ENCODE data around the gene PEX3. TPM values are rescaled to one million over a fixed set of nuclear protein-coding genes. Genes with fewer than 3 reads are reported as not detected.
A peak's percentile ranks its signal among the peaks of the same experiment; 100 is the strongest.
"Not testable (repeated sequence)": the region's sequence is repeated elsewhere in the genome, so short reads cannot be mapped to it uniquely, and the experiment has no call there.

PEX3 gene
- total RNA-seq, 2 experiments from 2014 or later = 10.8 to 11.9 TPM

DNA sequence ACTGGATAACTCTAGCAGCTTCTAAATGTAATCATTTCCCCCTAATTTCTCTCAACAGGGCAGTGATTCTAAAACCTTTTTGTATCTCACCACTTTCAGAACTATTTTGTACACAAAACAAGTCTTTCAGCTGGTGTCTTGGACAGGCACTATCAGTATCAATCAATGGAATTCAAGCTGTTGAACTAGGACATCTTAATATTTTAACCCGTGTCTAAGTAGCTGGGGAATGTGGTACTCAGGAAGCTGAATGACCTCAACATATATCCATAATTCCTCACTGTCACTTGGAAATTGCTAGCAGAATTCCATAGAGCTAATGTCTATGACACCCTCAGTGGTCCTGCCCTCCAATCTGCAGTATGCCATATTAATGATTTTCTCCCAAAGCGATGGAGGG lies 24.6 kb upstream of the PEX3 start:
- H3K4me1 Mint-ChIP-seq (ENCODE audit: low read depth) = peaks cover 3% of the 10 kb centered on the region
- CTCF ChIA-PET = interaction anchor here (0.8 to 3.7 kb wide), 8 partner anchors 11 to 953 kb away, joined by 3 to 17 read pairs (median 4); no protein-coding TSS in a partner anchor
- DNase-seq = no peak
- intact Hi-C loops (cut with micrococcal nuclease) = loop anchor here (2.0 kb wide), 3 partner anchors 399 to 859 kb away; no protein-coding TSS in a partner anchor
- no peaks in the 10 kb centered on the region for H3K27me3 Mint-ChIP-seq (ENCODE audit: low read depth)
- H3K9me3 Mint-ChIP-seq = no peaks in the 10 kb centered on the region
- peaks cover 24% of the 10 kb centered on the region for H3K36me3 Mint-ChIP-seq (ENCODE audit: low read depth)
- no peak overlapping the region for H3K27ac Mint-ChIP-seq
- no peak overlapping the region for H3K4me3 Mint-ChIP-seq

DNA sequence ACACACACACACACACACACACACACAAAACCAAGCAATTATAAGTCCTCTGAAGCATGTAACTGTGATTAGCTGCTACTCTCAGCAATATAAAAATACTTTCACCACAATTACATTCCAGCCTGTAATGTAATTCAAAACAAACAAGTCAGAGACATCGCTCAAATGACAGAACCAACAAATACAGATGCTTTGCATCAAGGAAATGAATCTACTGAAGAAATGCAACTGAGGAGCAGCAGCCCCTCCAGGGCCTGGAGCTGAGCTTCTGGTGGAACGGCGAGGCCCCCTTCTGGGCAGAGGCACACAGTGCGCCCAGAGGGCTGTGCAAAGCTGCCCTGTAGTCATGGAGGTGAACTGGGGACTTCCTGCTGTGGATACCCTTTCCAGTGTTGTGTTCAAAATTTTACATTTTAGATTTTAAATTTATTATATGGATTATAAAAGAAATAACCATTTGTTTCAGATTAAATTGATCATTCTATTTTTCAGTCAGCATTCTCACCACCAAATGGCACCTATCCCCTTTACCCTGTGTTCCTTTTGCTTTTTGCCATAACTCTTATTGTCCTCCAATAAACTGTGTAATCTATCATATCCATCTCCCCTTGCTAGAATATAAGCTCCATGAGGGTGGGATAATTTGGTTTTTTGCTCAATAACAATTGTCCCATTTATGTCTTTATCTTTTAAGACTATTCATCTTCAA lies 23.3 kb upstream of the PEX3 start:
- H3K27ac Mint-ChIP-seq = no peak overlapping the region

DNA sequence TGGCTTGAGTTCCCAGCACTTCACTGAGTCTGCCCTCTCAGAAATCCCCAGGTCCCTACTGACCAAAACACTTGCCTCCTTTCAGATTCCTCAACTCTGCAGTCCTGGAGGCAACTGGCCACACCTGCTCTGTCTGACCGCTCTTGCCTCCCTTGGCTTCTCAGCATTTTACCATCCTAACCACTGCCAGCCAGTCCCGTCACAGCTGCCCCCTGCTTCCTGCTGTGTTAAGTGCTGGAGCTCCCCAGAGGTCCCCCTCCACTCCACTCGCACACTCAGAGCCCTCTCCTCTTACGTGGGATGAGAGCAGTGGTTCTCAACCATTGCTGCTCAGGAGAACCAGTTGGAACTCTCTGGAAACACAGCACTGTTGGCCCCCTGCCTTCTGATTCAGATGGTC lies 20.6 kb upstream of the PEX3 start:
- Mint-ChIP-seq H3K27me3 (ENCODE audit: low read depth) (no peaks in the 10 kb centered on the region), H3K27ac (no peak overlapping the region), H3K4me1 (ENCODE audit: low read depth) (peaks cover 14% of the 10 kb centered on the region), H3K9me3 (no peaks in the 10 kb centered on the region), H3K36me3 (ENCODE audit: low read depth) (peaks cover 22% of the 10 kb centered on the region), H3K4me3 (no peak overlapping the region)
- CTCF ChIA-PET = interaction anchor here (1.2 to 1.6 kb wide), 2 partner anchors 11 to 738 kb away, joined by 3 to 4 read pairs; no protein-coding TSS in a partner anchor
- intact Hi-C loops (cut with micrococcal nuclease) = no loop called here
- no peak for DNase-seq

More for the DNA sequence above, 23.3 kb upstream of the PEX3 start:
- no peaks in the 10 kb centered on the region for H3K9me3 Mint-ChIP-seq
- intact Hi-C loops (cut with micrococcal nuclease) = loop anchor here (1.0 to 2.0 kb wide), 7 partner anchors 194 to 953 kb away; no protein-coding TSS in a partner anchor
- CTCF ChIA-PET = interaction anchor here (0.6 to 3.7 kb wide), 15 partner anchors 10 to 861 kb away, joined by 3 to 17 read pairs (median 5); no protein-coding TSS in a partner anchor
- peak; percentile 76 for DNase-seq
- H3K4me1 Mint-ChIP-seq (ENCODE audit: low read depth) = peaks cover 14% of the 10 kb centered on the region
- H3K4me3 Mint-ChIP-seq = no peak overlapping the region
- peaks cover 26% of the 10 kb centered on the region for H3K36me3 Mint-ChIP-seq (ENCODE audit: low read depth)
- no peaks in the 10 kb centered on the region for H3K27me3 Mint-ChIP-seq (ENCODE audit: low read depth)

DNA sequence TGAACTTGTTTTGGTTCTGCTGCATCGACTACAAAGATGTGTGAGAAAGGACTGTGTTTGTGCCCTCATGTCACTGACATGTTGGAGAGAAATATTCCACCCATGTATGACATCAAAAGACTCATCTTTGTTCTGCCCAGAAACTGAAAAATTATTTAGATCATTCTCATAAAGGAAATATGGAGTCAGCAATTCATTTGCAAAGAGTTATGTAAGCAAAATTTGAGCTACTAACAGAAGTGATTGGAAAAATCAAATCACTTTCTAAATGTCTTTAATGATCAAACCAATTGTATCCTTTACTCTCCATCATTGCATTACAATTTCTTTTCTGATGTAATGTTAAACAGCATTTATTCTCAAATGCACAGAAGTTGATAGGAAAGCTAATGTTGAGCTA lies 19.4 kb upstream of the PEX3 start:
- Mint-ChIP-seq H3K27ac (peak overlapping the region; percentile 13), H3K36me3 (ENCODE audit: low read depth) (peaks cover 23% of the 10 kb centered on the region), H3K9me3 (no peaks in the 10 kb centered on the region), H3K4me3 (no peak overlapping the region), H3K27me3 (ENCODE audit: low read depth) (no peaks in the 10 kb centered on the region), H3K4me1 (ENCODE audit: low read depth) (peaks cover 14% of the 10 kb centered on the region)
- CTCF ChIA-PET = interaction anchor here (1.0 kb wide), 1 partner anchor 27 kb away, joined by 3 read pairs; no protein-coding TSS in a partner anchor
- DNase-seq = no peak
- intact Hi-C loops (cut with micrococcal nuclease) = no loop called here

DNA sequence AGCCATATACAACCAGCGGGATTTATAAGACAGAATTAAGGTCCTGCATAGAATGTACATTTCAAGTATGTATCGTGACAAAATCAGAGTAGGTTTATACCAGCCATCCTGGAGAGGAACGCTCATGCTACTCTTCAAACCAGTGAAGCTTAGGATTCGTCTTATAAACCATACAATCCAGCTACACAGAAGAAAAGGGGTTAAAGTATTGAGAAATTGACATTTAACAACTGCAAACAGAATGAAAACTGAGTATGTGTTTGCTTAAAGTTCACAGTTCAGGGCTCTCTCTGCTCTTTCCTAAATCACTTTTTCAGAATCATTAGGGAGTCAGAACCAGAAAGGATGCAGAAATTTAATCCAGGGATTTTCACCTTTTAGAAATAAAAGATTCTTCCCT lies 18.0 kb upstream of the PEX3 start:
- H3K4me1 Mint-ChIP-seq (ENCODE audit: low read depth) = peaks cover 14% of the 10 kb centered on the region
- no peaks in the 10 kb centered on the region for H3K9me3 Mint-ChIP-seq
- no peak for DNase-seq
- peaks cover 20% of the 10 kb centered on the region for H3K36me3 Mint-ChIP-seq (ENCODE audit: low read depth)
- H3K27ac Mint-ChIP-seq = no peak overlapping the region
- no peaks in the 10 kb centered on the region for H3K27me3 Mint-ChIP-seq (ENCODE audit: low read depth)
- CTCF ChIA-PET = interaction anchor here (1.6 kb wide), 1 partner anchor 10 kb away, joined by 7 read pairs; no protein-coding TSS in a partner anchor
- no peak overlapping the region for H3K4me3 Mint-ChIP-seq
- intact Hi-C loops (cut with micrococcal nuclease) = no loop called here

DNA sequence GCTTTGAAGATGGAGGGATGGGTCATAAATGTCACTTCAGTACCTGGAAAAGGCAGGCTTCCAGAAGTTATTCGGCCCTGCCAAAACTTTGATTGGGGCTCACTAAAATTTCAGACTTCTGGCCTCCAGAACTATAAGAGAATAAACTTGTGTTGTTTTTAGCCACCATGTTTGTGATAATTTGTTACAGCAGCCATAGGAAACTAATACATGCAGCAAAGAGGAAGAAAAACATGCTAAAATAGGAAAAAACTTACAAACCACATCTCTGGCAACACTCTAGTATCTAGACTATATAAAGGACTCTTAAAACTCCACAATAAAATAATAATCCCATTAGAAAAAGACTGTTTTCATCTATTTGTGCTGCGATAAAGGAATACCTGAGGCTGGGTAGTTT lies 9.6 kb upstream of the PEX3 start:
- Mint-ChIP-seq H3K36me3 (ENCODE audit: low read depth) (peaks cover 48% of the 10 kb centered on the region), H3K4me3 (no peak overlapping the region), H3K9me3 (no peaks in the 10 kb centered on the region), H3K27ac (no peak overlapping the region), H3K4me1 (ENCODE audit: low read depth) (peaks cover 40% of the 10 kb centered on the region), H3K27me3 (ENCODE audit: low read depth) (no peaks in the 10 kb centered on the region)
- intact Hi-C loops (cut with micrococcal nuclease) = loop anchor here (1.0 to 5.0 kb wide), 2 partner anchors 9 to 1044 kb away; partner anchors contain the start of genes ADAT2 and PEX3
- no peak for DNase-seq
- CTCF ChIA-PET = no interaction called here

DNA sequence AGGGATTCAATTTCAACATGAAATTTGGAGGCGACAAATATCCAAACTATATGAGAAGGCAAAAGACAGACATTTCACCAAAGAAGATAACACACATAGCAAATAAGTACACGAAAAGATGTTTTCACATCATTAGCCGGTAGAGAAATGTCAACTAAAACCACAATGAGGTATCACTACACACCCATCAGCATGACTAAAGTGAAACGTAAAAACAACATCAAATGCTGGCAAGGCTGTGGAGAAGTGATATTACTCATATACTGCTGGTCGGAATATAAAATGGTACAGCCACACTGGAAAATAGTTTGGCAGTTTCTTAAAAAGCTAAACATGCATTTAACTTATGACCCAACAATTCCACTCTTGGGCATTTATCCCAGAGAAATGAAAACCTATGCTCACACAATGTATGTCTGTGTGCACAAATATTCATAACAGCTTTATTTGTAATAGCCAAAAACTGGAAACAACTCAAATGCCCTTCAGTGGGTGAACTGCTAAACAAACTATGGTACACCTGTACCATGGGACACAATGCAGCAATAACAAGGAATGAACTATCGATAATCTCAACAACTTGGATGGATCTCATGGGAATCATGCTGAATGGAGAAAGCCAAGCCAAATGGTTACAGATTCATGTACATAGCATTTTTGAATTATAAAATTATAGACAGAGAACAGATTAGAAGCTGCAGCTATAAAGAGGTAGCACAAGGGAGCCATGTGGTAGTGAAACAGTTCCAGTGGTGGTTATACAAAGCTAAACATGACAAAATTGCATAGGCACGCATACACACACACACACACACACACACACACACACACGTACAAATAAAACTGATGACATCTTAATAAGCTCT lies 8.7 kb upstream of the PEX3 start:
- H3K4me3 Mint-ChIP-seq = no peak overlapping the region
- peak; percentile 38 for DNase-seq
- peaks cover 46% of the 10 kb centered on the region for H3K4me1 Mint-ChIP-seq (ENCODE audit: low read depth)
- H3K27ac Mint-ChIP-seq = no peak overlapping the region
- intact Hi-C loops (cut with micrococcal nuclease) = loop anchor here (1.0 to 5.0 kb wide), 2 partner anchors 8 to 1045 kb away; partner anchors contain the start of genes ADAT2 and PEX3
- CTCF ChIA-PET = interaction anchor here (0.6 to 1.6 kb wide), 5 partner anchors 9 to 748 kb away, joined by 3 to 7 read pairs (median 3); no protein-coding TSS in a partner anchor
- H3K9me3 Mint-ChIP-seq = no peaks in the 10 kb centered on the region
- H3K27me3 Mint-ChIP-seq (ENCODE audit: low read depth) = no peaks in the 10 kb centered on the region
- H3K36me3 Mint-ChIP-seq (ENCODE audit: low read depth) = peaks cover 45% of the 10 kb centered on the region

DNA sequence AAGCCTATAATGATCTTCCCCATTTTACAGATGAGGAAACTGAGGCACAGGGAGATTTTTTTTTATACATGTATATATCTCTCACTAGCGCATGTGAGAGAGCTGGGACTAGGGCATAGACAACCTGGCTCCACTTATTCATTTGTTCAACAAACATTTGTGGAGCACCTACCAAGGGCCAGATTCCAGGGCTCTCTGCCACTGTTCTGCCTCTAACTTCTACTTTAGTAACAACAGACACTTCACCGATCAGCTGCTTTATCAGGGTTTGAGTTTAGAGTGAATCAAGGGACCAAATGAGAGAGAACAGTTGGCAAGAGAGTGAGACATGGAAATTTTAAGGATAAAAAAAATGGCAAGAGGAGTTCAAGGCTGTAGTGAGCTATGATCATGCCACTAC lies 7.5 kb upstream of the PEX3 start:
- Mint-ChIP-seq H3K4me1 (ENCODE audit: low read depth) (peaks cover 55% of the 10 kb centered on the region), H3K27me3 (ENCODE audit: low read depth) (no peaks in the 10 kb centered on the region), H3K4me3 (no peak overlapping the region), H3K9me3 (no peaks in the 10 kb centered on the region), H3K36me3 (ENCODE audit: low read depth) (peaks cover 44% of the 10 kb centered on the region), H3K27ac (no peak overlapping the region)
- intact Hi-C loops (cut with micrococcal nuclease) = loop anchor here (5.0 kb wide), 1 partner anchor 1046 kb away; no protein-coding TSS in a partner anchor
- no peak for DNase-seq
- CTCF ChIA-PET = interaction anchor here (0.6 to 1.6 kb wide), 4 partner anchors 10 to 1296 kb away, joined by 3 to 7 read pairs (median 4); partner anchors contain the start of genes NMBR and VTA1

DNA sequence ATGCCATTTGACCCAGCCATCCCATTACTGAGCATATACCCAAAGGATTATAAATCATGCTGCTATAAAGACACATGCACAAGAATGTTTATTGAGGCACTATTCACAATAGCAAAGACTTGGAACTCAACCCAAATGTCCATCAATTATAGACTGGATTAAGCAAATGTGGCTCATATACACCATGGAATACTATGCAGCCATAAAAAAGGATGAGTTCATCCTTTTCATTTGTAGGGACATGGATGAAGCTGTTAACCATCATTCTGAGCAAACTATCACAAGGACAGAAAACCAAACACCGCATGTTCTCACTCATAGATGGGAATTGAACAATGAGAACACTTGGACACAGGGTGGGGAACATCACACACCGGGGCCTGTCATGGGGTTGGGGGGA lies 2.7 kb upstream of the PEX3 start:
- Mint-ChIP-seq H3K36me3 (ENCODE audit: low read depth) (peaks cover 19% of the 10 kb centered on the region), H3K4me1 (ENCODE audit: low read depth) (peaks cover 37% of the 10 kb centered on the region)
- H3K27me3 Mint-ChIP-seq (ENCODE audit: low read depth); DNase-seq; H3K27ac Mint-ChIP-seq; H3K4me3 Mint-ChIP-seq; H3K9me3 Mint-ChIP-seq; CTCF ChIA-PET; intact Hi-C loops (cut with micrococcal nuclease): not testable (repeated sequence)

DNA sequence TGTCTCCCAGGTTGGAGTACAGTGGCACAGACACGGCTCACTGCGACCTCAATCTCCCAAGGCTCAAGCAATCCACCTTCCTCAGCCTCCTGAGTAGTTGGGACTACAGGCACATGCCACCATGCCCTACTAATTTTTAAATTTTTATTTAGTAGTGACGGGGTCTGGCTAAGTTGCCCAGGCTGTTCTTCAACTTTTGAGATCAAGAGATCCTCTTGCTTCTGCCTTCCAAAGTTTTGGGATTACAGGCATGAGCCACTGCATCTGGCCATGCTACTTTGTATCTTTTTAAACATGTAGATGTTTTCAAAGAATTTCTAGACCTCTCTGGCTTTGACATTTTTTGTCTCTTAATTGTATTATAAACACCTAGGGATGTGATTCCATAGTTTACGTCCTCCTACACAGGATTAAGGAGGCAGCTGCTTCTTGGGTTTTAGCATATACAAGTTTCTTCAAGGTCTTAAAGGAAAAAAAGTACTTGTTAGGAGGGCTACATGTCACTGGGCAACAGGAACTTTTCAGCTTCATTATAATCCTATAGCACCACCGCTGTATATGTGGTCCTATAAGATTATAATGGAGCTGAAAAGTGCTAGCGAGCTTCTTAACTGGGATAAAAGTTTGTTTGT lies 1.4 kb upstream of the PEX3 start:
- intact Hi-C loops (cut with micrococcal nuclease) = no loop called here
- Mint-ChIP-seq H3K27me3 (ENCODE audit: low read depth) (no peaks in the 10 kb centered on the region), H3K27ac (no peak overlapping the region), H3K4me1 (ENCODE audit: low read depth) (peaks cover 40% of the 10 kb centered on the region), H3K36me3 (ENCODE audit: low read depth) (peaks cover 15% of the 10 kb centered on the region), H3K9me3 (no peaks in the 10 kb centered on the region), H3K4me3 (peak overlapping the region; percentile 100)
- no peak for DNase-seq
- CTCF ChIA-PET = no interaction called here

DNA sequence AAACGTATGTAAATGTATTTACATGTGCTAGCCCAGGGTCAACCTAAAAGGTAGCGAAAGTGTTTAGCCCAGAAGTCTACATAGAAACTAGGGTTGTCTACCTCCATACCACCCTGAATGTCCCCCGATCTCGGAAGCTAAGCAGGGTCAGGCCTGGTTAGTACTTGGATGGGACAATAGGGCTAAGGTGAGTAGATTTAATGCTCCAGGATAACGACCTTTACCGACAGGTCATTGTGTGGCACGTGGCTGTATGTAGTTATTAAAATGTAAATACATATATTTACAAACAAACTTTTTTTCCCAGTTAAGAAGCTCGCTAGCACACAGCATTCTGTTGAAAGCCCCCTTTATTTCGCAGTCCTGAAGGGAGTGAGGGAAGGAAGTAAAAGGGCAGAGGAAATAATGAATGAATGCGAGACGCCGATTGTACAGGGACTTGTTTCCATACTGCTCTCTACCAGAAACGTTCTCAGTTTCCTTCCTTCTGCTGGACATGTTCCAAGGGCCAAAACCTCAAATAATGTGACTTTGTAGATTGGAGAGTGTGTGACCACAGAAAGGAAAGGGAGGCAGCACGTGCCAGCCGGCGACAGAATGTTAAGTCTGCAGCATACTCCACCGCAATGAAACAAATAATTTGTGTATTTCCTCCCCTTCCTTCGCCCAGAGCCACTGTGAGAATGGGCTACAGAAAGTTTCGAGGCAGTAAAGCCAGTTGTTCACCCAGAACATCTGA lies 722 bp upstream of the PEX3 start:
- Mint-ChIP-seq H3K27me3 (ENCODE audit: low read depth) (no peaks in the 10 kb centered on the region), H3K4me3 (peak overlapping the region; percentile 100), H3K36me3 (ENCODE audit: low read depth) (peaks cover 9% of the 10 kb centered on the region), H3K27ac (peak overlapping the region; percentile 97), H3K9me3 (no peaks in the 10 kb centered on the region), H3K4me1 (ENCODE audit: low read depth) (peaks cover 45% of the 10 kb centered on the region)
- intact Hi-C loops (cut with micrococcal nuclease) = loop anchor here (1.0 to 10.0 kb wide), 11 partner anchors 9 to 1303 kb away; partner anchors contain the start of genes AIG1, FUCA2, LTV1 and NMBR
- DNase-seq = peak; percentile 30
- CTCF ChIA-PET = no interaction called here

Measured in activated naive CD4-positive, alpha-beta T cell treated with anti-CD3 and anti-CD28 coated beads for 36 hours (primary cell).